Measurements from ENCODE around the gene SND1.

GRCh38 chr7:128098629-128099028 is 446.6 kb downstream of the SND1 start:
- TF ChIP-seq ZNF565 (CRISPR knock-in tag; conservative IDR thresholded peaks at IDR 0.05; ENCODE audit: low read depth) (no peak), GLIS3 (CRISPR knock-in tag; IDR thresholded peaks at IDR 0.05) (no peak), ZFP30 (CRISPR knock-in tag; IDR thresholded peaks at IDR 0.05) (no peak), CREB5 (CRISPR knock-in tag; IDR thresholded peaks at IDR 0.05; ENCODE audit: low read depth) (no peak), PPARA (CRISPR knock-in tag; IDR thresholded peaks at IDR 0.05; ENCODE audit: borderline replicate concordance) (no peak), TOX (CRISPR knock-in tag; IDR thresholded peaks at IDR 0.05; ENCODE audit: borderline replicate concordance) (no peak), ISL1 (CRISPR knock-in tag; IDR thresholded peaks at IDR 0.05) (no peak), PATZ1 (CRISPR knock-in tag; IDR thresholded peaks at IDR 0.05; ENCODE audit: borderline replicate concordance) (no peak), BACH2 (CRISPR knock-in tag; IDR thresholded peaks at IDR 0.05; ENCODE audit: borderline replicate concordance) (no peak), ARNTL (CRISPR knock-in tag; IDR thresholded peaks at IDR 0.05; ENCODE audit: borderline replicate concordance, low read depth) (no peak), RARB (CRISPR knock-in tag; IDR thresholded peaks at IDR 0.05) (no peak), ZNF8 (CRISPR knock-in tag; IDR thresholded peaks at IDR 0.05) (no peak), SNAI2 (CRISPR knock-in tag; IDR thresholded peaks at IDR 0.05) (no peak)
